Suppressor macrophage treated with lipopolysaccharide for 4 hours (primary cell): ENCODE data around the gene DLEU7.

Experiments used
- DNase-seq: peaks from one replicate; pipeline ENCODE4 v3.0.0-alpha.2; 2020

DLEU7 gene

DNA sequence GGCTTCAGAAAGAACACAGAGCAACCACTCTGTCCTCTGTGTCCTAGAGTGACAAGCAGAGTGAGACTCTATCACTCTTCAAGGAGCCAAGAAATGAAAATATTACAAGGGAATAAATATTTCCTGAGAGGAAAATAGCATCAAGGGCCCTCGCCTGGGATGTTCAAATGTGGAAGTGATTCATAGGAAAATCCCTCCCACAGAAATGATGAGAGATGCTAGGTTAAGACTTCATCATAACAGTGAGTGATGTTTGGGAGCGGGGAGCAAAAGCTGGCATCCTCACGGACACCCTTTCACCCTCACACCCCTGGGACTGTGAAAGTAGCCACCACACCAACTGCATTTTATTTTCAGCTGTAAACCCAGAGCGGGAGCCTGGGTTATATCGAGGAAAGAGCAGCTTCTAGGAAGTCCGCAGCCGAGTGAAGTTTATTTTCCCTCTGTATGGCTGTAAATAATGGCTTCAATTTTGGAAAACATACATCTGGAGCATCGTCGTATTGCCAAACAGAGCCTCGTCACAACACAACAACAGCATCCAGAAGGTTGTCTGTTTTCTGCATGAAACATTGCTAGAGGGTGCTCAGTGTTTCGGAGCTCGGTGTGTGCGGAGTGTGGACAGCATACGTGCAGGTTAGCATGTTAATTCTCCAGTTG lies 54.8 kb downstream of the DLEU7 start:
- no peak for DNase-seq

GRCh38 chr13:50787316-50788195 lies 55.9 kb downstream of the DLEU7 start:
- DNase-seq = no peak

GRCh38 chr13:50783717-50784290 lies 59.7 kb downstream of the DLEU7 start:
- no peak for DNase-seq

- DNase-seq = no peak
Measured at GRCh38 chr13:50783066-50783465, 60.4 kb downstream of the DLEU7 start.

DNA sequence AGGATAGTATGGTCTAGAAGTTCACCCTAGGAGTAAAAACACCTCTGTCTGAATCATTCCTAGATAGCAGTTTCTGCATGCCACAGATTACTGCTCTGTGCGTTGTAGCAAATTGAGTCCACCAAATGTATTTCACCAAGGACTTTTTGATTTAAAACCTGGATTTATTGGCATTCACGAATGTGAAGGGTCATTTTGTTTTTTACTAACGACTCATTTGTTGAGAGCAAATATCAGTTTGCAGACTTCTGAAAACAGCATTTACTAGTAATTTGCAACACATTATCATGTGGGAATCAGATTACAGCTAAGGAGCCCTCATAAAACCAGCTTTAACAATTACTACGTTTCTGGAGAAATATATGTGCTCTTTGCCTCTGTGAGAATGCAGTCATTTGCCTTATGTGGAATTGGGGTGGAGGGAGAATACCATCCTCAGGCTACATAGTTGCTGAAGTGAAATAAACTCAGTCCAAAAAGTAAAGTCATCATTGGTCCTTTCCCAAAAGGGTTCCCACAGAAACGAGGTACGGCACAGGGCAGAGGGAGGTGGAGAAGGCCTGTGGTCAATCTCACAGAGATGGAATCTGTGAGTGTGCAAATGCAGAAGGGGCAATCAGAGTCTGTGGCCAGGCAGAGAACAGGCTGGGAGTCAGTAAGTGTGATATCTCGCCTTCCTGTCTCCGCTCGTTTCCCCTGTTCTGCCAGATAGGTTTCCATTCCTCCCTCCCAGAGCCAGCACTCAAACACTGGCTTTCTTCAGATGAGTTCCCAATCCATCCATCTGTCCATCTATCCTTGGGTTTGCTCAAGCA lies 63.1 kb downstream of the DLEU7 start:
- no peak for DNase-seq

- no peak for DNase-seq
Measured at GRCh38 chr13:50779443-50780200, 63.9 kb downstream of the DLEU7 start.
